H9 (cell line): Measurements from ENCODE around the gene KLK13. TPM values are rescaled to one million over a fixed set of nuclear protein-coding genes. Genes with fewer than 3 reads are reported as not detected.

Source experiments
- DNase-seq: peaks from one replicate; pipeline ENCODE4 v3.0.0-alpha.2; 2017
- H2AFZ ChIP-seq: one replicate; pipeline ENCODE4 v1.6.1; 2013; ENCODE audit warnings: mild to moderate bottlenecking, low read length, control low read depth, moderate library complexity
- H2AK5ac ChIP-seq: 2 replicates; pipeline ENCODE4 v1.6.1; 2013; ENCODE audit warnings: low read length, control low read depth, mixed read lengths; ENCODE audit not compliant: insufficient read length
- H2BK120ac ChIP-seq: one replicate; pipeline ENCODE4 v1.6.1; 2013; ENCODE audit warnings: low read depth, mild to moderate bottlenecking, low read length, control low read depth, inconsistent platforms; ENCODE audit not compliant: poor library complexity, severe bottlenecking
- H2BK12ac ChIP-seq: 2 replicates; pipeline ENCODE4 v1.6.1; 2013; ENCODE audit warnings: low read length, control low read depth, mixed read lengths, low read depth; ENCODE audit not compliant: insufficient read length
- H2BK15ac ChIP-seq: 2 replicates; pipeline ENCODE4 v1.6.1; 2013; ENCODE audit warnings: low read depth, low read length, control low read depth
- H2BK20ac ChIP-seq: one replicate; pipeline ENCODE4 v1.6.1; 2013; ENCODE audit warnings: low read depth, mild to moderate bottlenecking, low read length, control low read depth, inconsistent platforms; ENCODE audit not compliant: poor library complexity, severe bottlenecking
- H2BK5ac ChIP-seq: 2 replicates; pipeline ENCODE4 v1.6.1; 2013; ENCODE audit warnings: low read length, control low read depth, mixed read lengths; ENCODE audit not compliant: insufficient read length
- H3K14ac ChIP-seq: 2 replicates; pipeline ENCODE4 v1.6.1; 2013; ENCODE audit warnings: low read length, control low read depth; ENCODE audit not compliant: insufficient read depth
- H3K18ac ChIP-seq: 2 replicates; pipeline ENCODE4 v1.6.1; 2013; ENCODE audit warnings: low read depth, mild to moderate bottlenecking, mixed read lengths, low read length, control low read depth; ENCODE audit not compliant: insufficient read length
- H3K23ac ChIP-seq: 2 replicates; pipeline ENCODE4 v1.6.1; 2013; ENCODE audit warnings: low read length, control low read depth, mixed read lengths, low read depth; ENCODE audit not compliant: insufficient read length
- H3K23me2 ChIP-seq: 2 replicates; pipeline ENCODE4 v1.6.1; 2013; ENCODE audit warnings: low read depth, mild to moderate bottlenecking, mixed read lengths, low read length, control low read depth; ENCODE audit not compliant: insufficient read length, poor library complexity, severe bottlenecking
- H3K27ac ChIP-seq: 2 replicates; pipeline ENCODE4 v1.5.1; 2013; ENCODE audit warnings: low read length, control low read depth, mixed read lengths, low read depth; ENCODE audit not compliant: insufficient read length
- H3K27me3 ChIP-seq: 2 replicates; pipeline ENCODE4 v1.6.1; 2013; ENCODE audit warnings: low read length, control low read depth, inconsistent platforms; ENCODE audit not compliant: insufficient read depth
- H3K4ac ChIP-seq: 2 replicates; pipeline ENCODE4 v1.6.1; 2013; ENCODE audit warnings: low read depth, mild to moderate bottlenecking, control low read depth, inconsistent platforms, low read length, moderate library complexity
- H3K4me1 ChIP-seq: 2 replicates; pipeline ENCODE4 v1.6.1; 2013; ENCODE audit warnings: low read length, control low read depth, inconsistent platforms; ENCODE audit not compliant: insufficient read depth
- H3K4me2 ChIP-seq: 2 replicates; pipeline ENCODE4 v1.6.1; 2013; ENCODE audit warnings: low read length, control low read depth, mixed read lengths; ENCODE audit not compliant: insufficient read length, insufficient read depth
- H3K56ac ChIP-seq: 2 replicates; pipeline ENCODE4 v1.6.1; 2013; ENCODE audit warnings: low read depth, mild to moderate bottlenecking, mixed read lengths, low read length, control low read depth; ENCODE audit not compliant: insufficient read length
- H3K79me1 ChIP-seq: 2 replicates; pipeline ENCODE4 v1.6.1; 2013; ENCODE audit warnings: low read depth, mild to moderate bottlenecking, moderate library complexity, low read length, control low read depth, inconsistent platforms; ENCODE audit not compliant: insufficient read depth, poor library complexity, severe bottlenecking
- H3K79me2 ChIP-seq: 2 replicates; pipeline ENCODE4 v1.6.1; 2013; ENCODE audit warnings: low read length, control low read depth, inconsistent platforms; ENCODE audit not compliant: insufficient read depth
- H3K9ac ChIP-seq: 2 replicates; pipeline ENCODE4 v1.6.1; 2013; ENCODE audit warnings: low read length, control low read depth, mixed read lengths; ENCODE audit not compliant: insufficient read length; ENCODE audit errors: extremely low read depth
- H3K9me3 ChIP-seq: one replicate; pipeline ENCODE4 v1.6.1; 2013; ENCODE audit warnings: low read depth, low read length, inconsistent platforms; ENCODE audit not compliant: control insufficient read depth
- H3T11ph ChIP-seq: one replicate; pipeline ENCODE4 v1.6.1; 2013; ENCODE audit warnings: mild to moderate bottlenecking, low read length, control low read depth, inconsistent platforms
- H4K20me1 ChIP-seq: one replicate; pipeline ENCODE4 v1.6.1; 2013; ENCODE audit not compliant: control insufficient read depth, insufficient read length, insufficient read depth
- H4K5ac ChIP-seq: 2 replicates; pipeline ENCODE4 v1.6.1; 2013; ENCODE audit warnings: low read depth, mild to moderate bottlenecking, mixed read lengths, low read length, control low read depth; ENCODE audit not compliant: insufficient read length
- H4K8ac ChIP-seq: replicated peaks from 2 replicates; pipeline ENCODE4 v1.6.1; 2013; ENCODE audit warnings: low read length, control low read depth, mixed read lengths, low read depth; ENCODE audit not compliant: insufficient read length
- H4K91ac ChIP-seq: 2 replicates; pipeline ENCODE4 v1.6.1; 2013; ENCODE audit warnings: low read depth, mild to moderate bottlenecking, moderate library complexity, mixed read lengths, low read length, control low read depth; ENCODE audit not compliant: insufficient read length
- H3K27ac Mint-ChIP-seq, 3 experiments: 2 replicates in 2 of 3; 3 replicates in 1 of 3; pipeline ENCODE4 v1.8.0; 2020 to 2021; ENCODE audit warnings: mixed read lengths in 3 of 3, mild to moderate bottlenecking in 1 of 3, moderate library complexity in 1 of 3
- H3K27me3 Mint-ChIP-seq: 2 replicates; pipeline ENCODE4 v1.8.0; 2021; ENCODE audit warnings: low read depth, mild to moderate bottlenecking, moderate library complexity, mixed read lengths
- H3K36me3 Mint-ChIP-seq, 3 experiments: 2 replicates in 2 of 3; 3 replicates in 1 of 3; pipeline ENCODE4 v1.8.0; 2020 to 2021; ENCODE audit warnings: low read depth in 3 of 3, mixed read lengths in 3 of 3; ENCODE audit not compliant: insufficient read depth in 1 of 3
- H3K4me1 Mint-ChIP-seq, 2 experiments: 2 replicates each; pipeline ENCODE4 v1.8.0; 2020; ENCODE audit warnings: mixed read lengths in 2 of 2
- H3K4me3 Mint-ChIP-seq, 2 experiments: 2 replicates in 1 of 2; 3 replicates in 1 of 2; pipeline ENCODE4 v1.8.0; 2020 to 2021; ENCODE audit warnings: mild to moderate bottlenecking in 2 of 2, mixed read lengths in 2 of 2, moderate library complexity in 1 of 2
- H3K9me3 Mint-ChIP-seq, 2 experiments: 2 replicates in 1 of 2; 3 replicates in 1 of 2; pipeline ENCODE4 v1.8.0; 2020; ENCODE audit warnings: mild to moderate bottlenecking in 2 of 2, mixed read lengths in 2 of 2, moderate library complexity in 1 of 2
- WGBS: extraction: QIAGEN DNeasy Blood & Tissue Kit; methylation state at CpG from one replicate; pipeline ENCODE4 v1.1.7; 2013; ENCODE audit warnings: missing lambda C conversion rate, low lambda C conversion rate, mixed read lengths; ENCODE audit not compliant: insufficient read length; ENCODE audit errors: extremely low coverage; 5-methylcytosine and 5-hydroxymethylcytosine counted together
- total RNA-seq: library from RNA; stranded (reverse); gene quantifications from 2 replicates; pipeline ENCODE4 v1.2.1, GENCODE V29; 2021
- TF ChIP-seq, protein P1 (sequence below): fragments of 200-600 bp; sonication (generic); conservative IDR thresholded peaks from 3 replicates; pipeline ENCODE4 v1.8.0; 2021; ENCODE audit warnings: antibody characterized with exemption, mild to moderate bottlenecking

KLK13 gene
- total RNA-seq, 1 experiment from 2014 or later: 4.2 TPM

DNA sequence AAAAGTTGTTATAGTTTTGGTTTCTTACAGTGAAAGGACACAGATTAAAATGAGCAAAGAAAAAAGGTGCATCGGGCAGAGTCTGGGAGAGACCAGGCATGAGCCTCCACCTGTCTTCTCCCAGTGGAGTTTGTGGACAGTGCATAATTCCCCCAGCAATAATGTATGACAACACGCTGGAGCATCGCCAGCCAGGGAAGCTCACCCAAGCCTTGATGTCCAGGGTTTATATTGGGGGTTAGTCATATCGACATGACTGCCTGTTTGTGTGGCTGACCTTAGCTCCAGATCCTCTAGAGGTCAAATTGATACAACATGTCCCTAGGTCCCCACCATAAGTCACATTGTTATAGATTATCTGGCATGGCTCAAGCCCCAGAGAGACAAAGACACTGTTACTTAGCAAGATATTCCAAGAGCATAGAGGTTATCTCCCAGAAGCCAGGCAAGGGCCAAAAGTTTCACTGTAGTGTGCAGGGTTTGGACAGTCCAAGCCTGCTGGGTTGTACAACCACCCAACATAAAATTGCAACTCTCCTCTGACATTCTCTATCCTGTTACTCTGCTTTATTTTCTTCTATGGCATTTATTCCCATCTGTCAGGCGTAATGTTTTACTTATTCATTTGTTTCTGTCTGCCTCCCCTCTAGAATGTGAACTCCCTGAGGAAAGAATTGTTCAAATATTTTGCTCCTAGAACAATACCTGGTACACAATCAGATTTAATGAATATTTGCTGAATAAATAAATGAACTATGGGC lies 5.6 kb upstream of the KLK13 start:
- no CpG with 5 or more reads among the region's 5 CpGs for WGBS

More for the DNA sequence above, 5.6 kb upstream of the KLK13 start:
- H3K23me2 ChIP-seq: no peaks in the 10 kb centered on the region
- H4K91ac ChIP-seq: no peak overlapping the region
- Mint-ChIP-seq H3K4me3 (no peak overlapping the region), H3K27ac (no peak overlapping the region), H3K27me3 (peaks cover 12% of the 10 kb centered on the region), H3K4me1 (peaks cover 6 to 10% of the 10 kb centered on the region in 2 experiments), H3K9me3 (peaks cover 7 to 15% of the 10 kb centered on the region in 2 experiments), H3K36me3 (peaks cover 0 to 7% (median 3%) of the 10 kb centered on the region in 3 experiments; a peak in 3 of 7 replicates)
- H3K18ac ChIP-seq: no peak overlapping the region
- H2BK5ac ChIP-seq: no peak overlapping the region
- H4K20me1 ChIP-seq: no peaks in the 10 kb centered on the region
- no peak overlapping the region for H2BK120ac ChIP-seq
- H3K27ac ChIP-seq: no peak overlapping the region
- H3K9me3 ChIP-seq: no peaks in the 10 kb centered on the region
- no peak overlapping the region for H2BK12ac ChIP-seq
- no peak overlapping the region for H2AFZ ChIP-seq
- H2BK15ac ChIP-seq: no peak overlapping the region
- no peak overlapping the region for H3K23ac ChIP-seq
- H4K5ac ChIP-seq: no peak overlapping the region
- H2AK5ac ChIP-seq: no peak overlapping the region
- no peak for DNase-seq
- no peak overlapping the region for H3K9ac ChIP-seq
- no peaks in the 10 kb centered on the region for H3K27me3 ChIP-seq
- H2BK20ac ChIP-seq: no peak overlapping the region
- no peak overlapping the region for H3K56ac ChIP-seq
- no peaks in the 10 kb centered on the region for H3K79me1 ChIP-seq
- H3T11ph ChIP-seq: no peak overlapping the region
- H3K4ac ChIP-seq: no peak overlapping the region
- no peak overlapping the region for H4K8ac ChIP-seq
- no peak overlapping the region for H3K4me2 ChIP-seq
- TF ChIP-seq, protein P1, sequence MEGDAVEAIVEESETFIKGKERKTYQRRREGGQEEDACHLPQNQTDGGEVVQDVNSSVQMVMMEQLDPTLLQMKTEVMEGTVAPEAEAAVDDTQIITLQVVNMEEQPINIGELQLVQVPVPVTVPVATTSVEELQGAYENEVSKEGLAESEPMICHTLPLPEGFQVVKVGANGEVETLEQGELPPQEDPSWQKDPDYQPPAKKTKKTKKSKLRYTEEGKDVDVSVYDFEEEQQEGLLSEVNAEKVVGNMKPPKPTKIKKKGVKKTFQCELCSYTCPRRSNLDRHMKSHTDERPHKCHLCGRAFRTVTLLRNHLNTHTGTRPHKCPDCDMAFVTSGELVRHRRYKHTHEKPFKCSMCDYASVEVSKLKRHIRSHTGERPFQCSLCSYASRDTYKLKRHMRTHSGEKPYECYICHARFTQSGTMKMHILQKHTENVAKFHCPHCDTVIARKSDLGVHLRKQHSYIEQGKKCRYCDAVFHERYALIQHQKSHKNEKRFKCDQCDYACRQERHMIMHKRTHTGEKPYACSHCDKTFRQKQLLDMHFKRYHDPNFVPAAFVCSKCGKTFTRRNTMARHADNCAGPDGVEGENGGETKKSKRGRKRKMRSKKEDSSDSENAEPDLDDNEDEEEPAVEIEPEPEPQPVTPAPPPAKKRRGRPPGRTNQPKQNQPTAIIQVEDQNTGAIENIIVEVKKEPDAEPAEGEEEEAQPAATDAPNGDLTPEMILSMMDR: no peak
- no peaks in the 10 kb centered on the region for H3K79me2 ChIP-seq
- H3K14ac ChIP-seq: no peak overlapping the region
- no peaks in the 10 kb centered on the region; the same call in 1 of the 2 replicates for H3K4me1 ChIP-seq
